ENCODE data around the gene ZNF169. TPM values are rescaled to one million over a fixed set of nuclear protein-coding genes. Genes with fewer than 3 reads are reported as not detected.
"Not testable (repeated sequence)": the region's sequence is repeated elsewhere in the genome, so short reads cannot be mapped to it uniquely, and the experiment has no call there.

The ZNF169 gene
- total RNA-seq, 4 donors from 2014 or later, result 11.1 to 55.7 (median 21.4) TPM

DNA sequence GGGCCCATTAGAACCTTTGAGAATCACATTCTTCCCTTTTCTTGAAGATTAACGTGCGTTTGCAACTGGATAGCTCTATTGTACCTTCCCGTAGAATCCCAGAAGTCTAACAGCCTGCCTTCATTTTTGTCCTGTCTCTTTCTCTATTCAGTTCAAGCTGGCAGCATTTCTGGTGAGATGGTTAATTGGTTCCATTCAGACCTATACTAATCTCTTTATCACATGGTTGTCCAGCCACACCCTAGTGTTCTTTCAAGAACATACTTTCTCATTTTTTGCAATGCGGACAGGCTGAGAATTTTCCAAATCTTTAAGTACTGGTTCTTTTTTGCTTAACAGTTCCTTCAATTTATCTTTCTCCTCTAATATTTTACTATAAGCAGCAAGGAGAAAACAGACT, 43.3 kb downstream of the ZNF169 start:
- WGBS, 2 donors, result 87 to 88% methylated on average over 4 of the region's 4 CpGs
- no peaks in the 10 kb centered on the region for H3K27me3 ChIP-seq
- H3K4me3 ChIP-seq, result no peak overlapping the region
- H3K27ac ChIP-seq, result no peak overlapping the region
- DNase-seq (ENCODE audit: low spot score in 2 of 2), result no peak
- TF ChIP-seq EP300 (IDR thresholded peaks at IDR 0.05) (no peak), POLR2A (IDR thresholded peaks at IDR 0.05) (no peak)
- TF ChIP-seq, protein P1, sequence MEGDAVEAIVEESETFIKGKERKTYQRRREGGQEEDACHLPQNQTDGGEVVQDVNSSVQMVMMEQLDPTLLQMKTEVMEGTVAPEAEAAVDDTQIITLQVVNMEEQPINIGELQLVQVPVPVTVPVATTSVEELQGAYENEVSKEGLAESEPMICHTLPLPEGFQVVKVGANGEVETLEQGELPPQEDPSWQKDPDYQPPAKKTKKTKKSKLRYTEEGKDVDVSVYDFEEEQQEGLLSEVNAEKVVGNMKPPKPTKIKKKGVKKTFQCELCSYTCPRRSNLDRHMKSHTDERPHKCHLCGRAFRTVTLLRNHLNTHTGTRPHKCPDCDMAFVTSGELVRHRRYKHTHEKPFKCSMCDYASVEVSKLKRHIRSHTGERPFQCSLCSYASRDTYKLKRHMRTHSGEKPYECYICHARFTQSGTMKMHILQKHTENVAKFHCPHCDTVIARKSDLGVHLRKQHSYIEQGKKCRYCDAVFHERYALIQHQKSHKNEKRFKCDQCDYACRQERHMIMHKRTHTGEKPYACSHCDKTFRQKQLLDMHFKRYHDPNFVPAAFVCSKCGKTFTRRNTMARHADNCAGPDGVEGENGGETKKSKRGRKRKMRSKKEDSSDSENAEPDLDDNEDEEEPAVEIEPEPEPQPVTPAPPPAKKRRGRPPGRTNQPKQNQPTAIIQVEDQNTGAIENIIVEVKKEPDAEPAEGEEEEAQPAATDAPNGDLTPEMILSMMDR (IDR thresholded peaks at IDR 0.05), result no peak
- no peaks in the 10 kb centered on the region for H3K9me3 ChIP-seq
- H3K36me3 ChIP-seq, result peaks cover 0 to 40% (median 0%) of the 10 kb centered on the region in 3 donors
- no peaks in the 10 kb centered on the region for H3K4me1 ChIP-seq

GRCh38 chr9:94303321-94303720, 44.2 kb downstream of the ZNF169 start:
- TF ChIP-seq POLR2A (IDR thresholded peaks at IDR 0.05), result no peak
- TF ChIP-seq EP300 (IDR thresholded peaks at IDR 0.05), result no peak
- TF ChIP-seq, protein P1 (IDR thresholded peaks at IDR 0.05), result no peak
- DNase-seq (ENCODE audit: low spot score in 2 of 2), result no peak
- Histone ChIP-seq H3K4me3 (no peak overlapping the region), H3K27me3 (no peaks in the 10 kb centered on the region), H3K27ac (no peak overlapping the region), H3K36me3 (peaks cover 0 to 31% (median 0%) of the 10 kb centered on the region in 3 donors), H3K9me3 (no peaks in the 10 kb centered on the region), H3K4me1 (no peaks in the 10 kb centered on the region)

- no CpG with 5 or more reads among the region's 15 CpGs for WGBS, 2 donors
- not testable (repeated sequence) for DNase-seq (ENCODE audit: low spot score in 2 of 2); H3K27ac ChIP-seq; H3K27me3 ChIP-seq; H3K4me3 ChIP-seq; H3K36me3 ChIP-seq; H3K4me1 ChIP-seq; H3K9me3 ChIP-seq
These were observed 56.2 kb downstream of the ZNF169 start for GRCh38 chr9:94315034-94315984.

DNA sequence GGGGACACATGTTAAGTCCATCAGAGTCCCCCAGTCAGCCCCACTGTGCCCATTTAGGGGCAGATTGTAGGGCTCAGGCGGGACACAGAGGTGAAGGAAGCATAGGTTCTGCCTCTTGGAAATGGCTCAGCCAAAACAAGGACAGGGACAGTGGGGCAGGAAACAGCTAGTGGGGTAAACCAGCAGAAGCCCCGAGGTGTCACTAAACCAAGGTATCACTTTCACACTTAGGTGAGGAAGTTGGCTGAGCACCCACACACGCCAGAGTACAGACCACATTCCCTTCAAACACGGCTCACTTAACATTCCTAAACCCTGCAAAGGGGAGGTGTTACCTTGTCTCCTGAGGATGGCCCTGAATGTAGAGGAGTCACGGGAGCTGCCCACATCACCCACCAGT, 57.1 kb downstream of the ZNF169 start:
- not testable (repeated sequence) for H3K36me3 ChIP-seq; H3K4me3 ChIP-seq; H3K27me3 ChIP-seq; H3K27ac ChIP-seq; H3K9me3 ChIP-seq; H3K4me1 ChIP-seq; DNase-seq (ENCODE audit: low spot score in 2 of 2)
- WGBS, 2 donors, result no CpG with 5 or more reads among the region's 5 CpGs

DNA sequence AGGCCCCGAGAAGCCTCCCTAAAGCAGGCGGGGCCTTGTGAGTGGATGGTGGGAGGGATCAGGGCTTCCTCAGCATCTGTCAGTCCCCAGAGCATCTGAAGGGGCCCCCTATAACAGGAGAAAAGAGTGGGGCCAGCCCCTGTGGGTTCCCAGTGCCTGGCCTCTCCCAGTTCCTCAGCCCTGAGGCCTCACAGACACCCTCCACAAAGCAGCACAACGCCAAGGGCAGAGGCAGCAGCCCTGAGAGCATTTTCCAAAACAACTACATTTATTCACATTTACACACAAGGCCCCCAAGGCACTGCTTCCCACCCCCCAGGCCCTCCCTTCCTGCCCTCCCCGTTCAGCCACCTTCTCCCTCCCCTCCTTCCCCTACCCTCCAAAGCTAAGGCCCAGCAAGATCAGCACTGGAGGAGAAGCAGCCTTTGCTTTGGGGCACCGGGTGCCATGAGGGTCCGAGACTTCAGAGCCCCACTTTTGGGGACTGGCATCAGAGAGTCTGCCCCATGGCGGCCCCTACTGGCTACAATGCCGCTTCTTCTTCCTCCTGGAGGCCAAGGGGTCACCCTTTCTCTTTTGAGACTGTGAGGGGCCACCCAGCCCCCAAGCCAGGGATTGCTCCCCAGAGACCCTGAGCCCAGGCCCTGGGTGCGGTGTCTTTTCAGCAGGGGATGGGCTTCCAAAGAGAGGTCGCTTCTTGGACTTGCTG, 59.0 kb downstream of the ZNF169 start:
- WGBS, 2 donors, result no CpG with 5 or more reads among the region's 10 CpGs
- not testable (repeated sequence) for H3K27ac ChIP-seq; H3K36me3 ChIP-seq; DNase-seq (ENCODE audit: low spot score in 2 of 2); H3K9me3 ChIP-seq; H3K4me3 ChIP-seq; H3K27me3 ChIP-seq; H3K4me1 ChIP-seq

DNA sequence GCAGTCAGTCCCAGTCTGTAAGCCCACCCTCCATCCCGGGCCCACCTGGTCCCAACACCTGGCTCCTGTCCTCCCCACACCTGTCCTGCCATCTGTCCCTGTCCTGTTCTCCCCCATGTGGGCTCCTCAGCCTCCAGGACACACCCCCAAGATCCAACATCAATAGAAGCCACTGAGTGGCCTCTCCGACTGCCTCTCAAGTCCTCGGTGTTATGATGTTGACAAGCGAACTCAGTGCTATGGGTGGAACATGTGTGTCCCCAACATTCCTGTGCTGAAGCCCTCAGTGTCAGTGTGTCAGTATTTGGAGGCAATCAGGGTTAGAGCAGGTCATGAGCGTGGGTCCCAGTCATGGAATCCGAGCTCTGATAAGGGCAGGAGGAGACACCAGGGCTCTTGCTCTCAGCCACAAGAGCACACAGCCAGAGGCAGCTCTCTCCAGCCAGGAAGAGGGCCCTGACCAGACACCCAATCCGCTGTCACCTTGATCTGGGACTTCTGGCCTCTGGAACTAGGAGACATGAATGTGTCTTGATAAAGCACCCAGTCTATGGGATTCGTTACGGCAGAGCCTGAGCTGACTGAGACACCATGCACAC, 63.3 kb downstream of the ZNF169 start:
- not testable (repeated sequence) for H3K36me3 ChIP-seq; H3K4me3 ChIP-seq; DNase-seq (ENCODE audit: low spot score in 2 of 2); H3K27ac ChIP-seq; H3K27me3 ChIP-seq; H3K4me1 ChIP-seq; H3K9me3 ChIP-seq
- 60% methylated on average over 1 of the region's 9 CpGs; no CpG with 5 or more reads in 1 of the 2 donors for WGBS, 2 donors

DNA sequence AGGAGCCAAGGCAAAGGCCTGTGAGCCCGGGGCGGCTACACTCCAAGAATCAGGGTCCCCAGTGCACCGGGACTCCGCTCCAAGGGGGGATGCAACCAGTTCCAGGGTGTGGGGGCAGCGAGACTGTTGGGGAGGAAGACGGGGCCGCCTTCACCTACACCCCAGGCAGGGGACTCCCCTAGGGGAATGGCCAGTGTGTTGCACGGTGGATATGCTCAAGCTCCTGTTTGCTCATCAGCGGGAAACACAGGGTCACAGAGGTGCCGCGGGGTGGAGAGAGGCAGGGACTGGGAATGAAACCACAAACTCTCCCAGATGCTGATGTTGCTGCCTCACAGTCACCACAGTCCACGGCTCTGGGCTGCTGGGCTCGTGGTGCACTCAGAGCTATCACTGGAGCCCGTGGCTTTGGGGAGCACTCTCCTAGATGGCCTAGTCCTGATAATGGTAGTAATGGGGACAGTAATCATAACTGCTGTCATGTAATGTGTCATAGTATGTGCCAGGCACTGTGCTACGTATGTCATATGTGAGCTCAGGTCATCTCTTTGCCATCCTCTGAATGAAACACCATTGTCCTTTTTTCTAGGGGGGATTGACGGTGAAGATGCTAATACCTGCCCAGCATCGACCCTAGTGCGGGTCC, 64.2 kb downstream of the ZNF169 start:
- H3K4me3 ChIP-seq; H3K36me3 ChIP-seq; H3K27me3 ChIP-seq; H3K9me3 ChIP-seq; H3K27ac ChIP-seq; DNase-seq (ENCODE audit: low spot score in 2 of 2); H3K4me1 ChIP-seq: not testable (repeated sequence)
- WGBS, 2 donors, result 77 to 85% methylated on average over 11 to 13 of the region's 18 CpGs

DNA sequence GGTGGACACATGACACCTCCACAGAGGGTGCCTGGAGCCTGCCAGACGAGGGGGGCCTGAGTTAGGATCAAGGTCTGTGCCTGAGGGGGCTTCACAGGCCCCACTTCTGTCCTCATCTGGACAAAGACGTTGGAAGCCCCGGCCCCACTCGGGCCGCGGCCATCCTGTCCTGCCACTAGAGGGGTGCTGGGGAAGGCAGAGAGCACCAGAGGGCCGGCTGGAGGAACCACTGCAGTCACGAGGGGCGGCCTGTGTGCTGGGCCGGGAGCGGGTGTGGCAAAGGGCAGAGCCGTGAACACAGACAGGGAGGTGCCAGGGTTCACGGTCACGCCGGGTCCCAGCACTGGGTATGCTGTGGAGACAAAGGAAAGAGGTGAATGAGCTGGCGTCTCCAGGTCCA, 66.5 kb downstream of the ZNF169 start:
- not testable (repeated sequence) for H3K27ac ChIP-seq; H3K9me3 ChIP-seq; H3K4me3 ChIP-seq; H3K36me3 ChIP-seq; DNase-seq (ENCODE audit: low spot score in 2 of 2); H3K4me1 ChIP-seq; H3K27me3 ChIP-seq
- 72 to 89% methylated on average over 9 of the region's 16 CpGs for WGBS, 2 donors

- not testable (repeated sequence) for H3K27me3 ChIP-seq; H3K4me3 ChIP-seq; H3K9me3 ChIP-seq; DNase-seq (ENCODE audit: low spot score in 2 of 2); H3K27ac ChIP-seq; H3K36me3 ChIP-seq; H3K4me1 ChIP-seq
- WGBS, 2 donors, result 72 to 94% methylated on average over 2 of the region's 5 CpGs
These were observed 69.4 kb downstream of the ZNF169 start, which contains the start of gene NUTM2F for GRCh38 chr9:94328544-94328943. NUTM2F (minus strand) TSS chr9:94328644; CDS start chr9:94328623, 21 bp downstream.

DNA sequence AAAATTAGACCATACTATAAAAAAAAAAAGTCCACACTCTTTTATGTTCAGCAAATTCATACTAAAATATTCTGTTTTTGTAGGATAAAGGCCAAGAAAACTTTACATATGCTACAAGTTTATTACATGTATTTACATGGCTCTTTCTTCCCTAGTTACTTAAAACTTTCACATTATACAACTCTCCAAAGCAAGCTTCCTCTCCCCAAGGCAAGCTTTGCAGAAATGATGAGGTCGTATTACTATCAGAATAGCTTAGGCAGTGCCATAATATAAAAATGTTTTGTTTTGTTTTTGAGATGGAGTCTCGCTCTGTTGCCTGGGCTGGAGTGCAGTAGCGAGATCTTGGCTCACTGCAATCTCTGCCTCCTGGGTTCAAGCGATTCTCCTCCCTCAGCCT, 77.3 kb downstream of the ZNF169 start:
- H3K4me1 ChIP-seq; H3K27ac ChIP-seq; H3K9me3 ChIP-seq; DNase-seq (ENCODE audit: low spot score in 2 of 2); H3K27me3 ChIP-seq; H3K36me3 ChIP-seq; H3K4me3 ChIP-seq: not testable (repeated sequence)
- WGBS, 2 donors, result 63 to 66% methylated on average over 4 of the region's 4 CpGs

Data from tibial nerve (tissue), 4 donors.